HEK293 (cell line): ENCODE data around the gene C2orf72.

ENCODE experiments used
- CTCF ChIA-PET: fragments of 350-600 bp; formaldehyde crosslinking; extraction: SDS; loops from one replicate; lab custom pipeline; 2021; ENCODE audit warnings: antibody characterized with exemption; lab: Yijun Ruan, JAX
- POLR2A ChIA-PET: fragments of 300-600 bp; formaldehyde crosslinking; extraction: SDS; loops from one replicate; lab custom pipeline; 2020; ENCODE audit warnings: antibody characterized with exemption, inconsistent platforms; lab: Yijun Ruan, JAX
- H3K27ac ChIP-seq: fragments of 200-500 bp; sonication (Bioruptor generic); 2 replicates; pipeline ENCODE4 v1.5.1; 2014; ENCODE audit warnings: low read depth, low read length, control low read depth, inconsistent platforms; ENCODE audit errors: extremely low read depth
- H3K36me3 ChIP-seq, 2 experiments: fragments of 200-500 bp in 1 of 2; sonication (Bioruptor generic) in 1 of 2; 1 replicate in 1 of 2; 2 replicates in 1 of 2; pipeline ENCODE4 v1.5.1; 2014 to 2017; ENCODE audit warnings: inconsistent platforms in 2 of 2, low read length in 2 of 2; ENCODE audit not compliant: control insufficient read depth in 2 of 2, insufficient read depth in 1 of 2
- H3K4me1 ChIP-seq: fragments of 200-500 bp; sonication (Bioruptor generic); 2 replicates; pipeline ENCODE4 v1.5.1; 2014; ENCODE audit warnings: mild to moderate bottlenecking, low read length, inconsistent platforms; ENCODE audit not compliant: control insufficient read depth, insufficient read depth
- H3K4me3 ChIP-seq: 2 replicates; pipeline ENCODE4 v1.5.1; 2011; ENCODE audit warnings: low read depth, mild to moderate bottlenecking, control low read depth, low read length, moderate library complexity
- H3K9me3 ChIP-seq: fragments of 200-500 bp; sonication (Bioruptor generic); 2 replicates; pipeline ENCODE4 v1.5.1; 2014; ENCODE audit warnings: low read depth, low read length, inconsistent platforms; ENCODE audit not compliant: control insufficient read depth, insufficient read depth
- MEIS1 ChIP-seq: sonication (generic); formaldehyde crosslinking; IDR thresholded peaks from 2 replicates; pipeline ENCODE4 v1.8.1; 2022; ENCODE audit warnings: missing genetic modification reagents, mild to moderate bottlenecking, borderline replicate concordance
- PATZ1 ChIP-seq: fragments of 450-650 bp; formaldehyde crosslinking; IDR thresholded peaks from 2 replicates; pipeline ENCODE4 v1.5.1; 2016; ENCODE audit warnings: missing biosample characterization, missing genetic modification characterization
- PBX3 ChIP-seq: sonication (generic); formaldehyde crosslinking; IDR thresholded peaks from 2 replicates; pipeline ENCODE4 v1.8.1; 2022; ENCODE audit warnings: mild to moderate bottlenecking, moderate library complexity, missing genetic modification reagents
- REPIN1 ChIP-seq: fragments of 450-650 bp; formaldehyde crosslinking; IDR thresholded peaks from 2 replicates; pipeline ENCODE4 v1.5.1; 2017; ENCODE audit warnings: missing biosample characterization, missing genetic modification characterization, low read depth
- SETDB1 ChIP-seq: IDR thresholded peaks from one replicate; pipeline ENCODE4 v1.6.1; 2017; ENCODE audit warnings: mild to moderate bottlenecking, low read length, moderate library complexity, mixed read lengths; ENCODE audit not compliant: insufficient read length
- ZBTB1 ChIP-seq: fragments of 450-650 bp; formaldehyde crosslinking; IDR thresholded peaks from 2 replicates; pipeline ENCODE4 v1.5.1; 2016; ENCODE audit warnings: missing biosample characterization, missing genetic modification characterization
- ZFP3 ChIP-seq: fragments of 450-650 bp; formaldehyde crosslinking; IDR thresholded peaks from 2 replicates; pipeline ENCODE4 v1.5.1; 2016; ENCODE audit warnings: low read depth, missing biosample characterization, missing genetic modification characterization
- ZNF2 ChIP-seq: fragments of 450-650 bp; formaldehyde crosslinking; IDR thresholded peaks from 2 replicates; pipeline ENCODE4 v1.5.1; 2016; ENCODE audit warnings: missing biosample characterization, missing genetic modification characterization
- ZNF239 ChIP-seq: fragments of 450-650 bp; formaldehyde crosslinking; IDR thresholded peaks from 2 replicates; pipeline ENCODE4 v1.5.1; 2016; ENCODE audit warnings: missing biosample characterization, missing genetic modification characterization
- ZNF335 ChIP-seq: fragments of 450-650 bp; formaldehyde crosslinking; conservative IDR thresholded peaks from 2 replicates; pipeline ENCODE4 v1.5.1; 2016; ENCODE audit warnings: missing biosample characterization, missing genetic modification characterization
- ZNF341 ChIP-seq: fragments of 450-650 bp; formaldehyde crosslinking; IDR thresholded peaks from 2 replicates; pipeline ENCODE4; 2016; ENCODE audit warnings: low read depth, missing biosample characterization, missing genetic modification characterization
- ZNF670 ChIP-seq: fragments of 450-650 bp; formaldehyde crosslinking; IDR thresholded peaks from 2 replicates; pipeline ENCODE4 v1.5.1; 2016; ENCODE audit warnings: missing biosample characterization, missing genetic modification characterization, low read depth
- ZNF707 ChIP-seq: fragments of 450-650 bp; formaldehyde crosslinking; IDR thresholded peaks from 2 replicates; pipeline ENCODE4 v1.5.1; 2016; ENCODE audit warnings: missing biosample characterization, missing genetic modification characterization
- TF ChIP-seq, protein P1 (sequence below): fragments of 450-650 bp; formaldehyde crosslinking; IDR thresholded peaks from 2 replicates; pipeline ENCODE4 v1.5.1; 2016; ENCODE audit warnings: missing biosample characterization, missing genetic modification characterization
- TF ChIP-seq, protein P2 (sequence below): fragments of 450-650 bp; formaldehyde crosslinking; IDR thresholded peaks from 2 replicates; pipeline ENCODE4 v1.5.1; 2016; ENCODE audit warnings: missing biosample characterization, missing genetic modification characterization, borderline replicate concordance

C2orf72 gene

DNA sequence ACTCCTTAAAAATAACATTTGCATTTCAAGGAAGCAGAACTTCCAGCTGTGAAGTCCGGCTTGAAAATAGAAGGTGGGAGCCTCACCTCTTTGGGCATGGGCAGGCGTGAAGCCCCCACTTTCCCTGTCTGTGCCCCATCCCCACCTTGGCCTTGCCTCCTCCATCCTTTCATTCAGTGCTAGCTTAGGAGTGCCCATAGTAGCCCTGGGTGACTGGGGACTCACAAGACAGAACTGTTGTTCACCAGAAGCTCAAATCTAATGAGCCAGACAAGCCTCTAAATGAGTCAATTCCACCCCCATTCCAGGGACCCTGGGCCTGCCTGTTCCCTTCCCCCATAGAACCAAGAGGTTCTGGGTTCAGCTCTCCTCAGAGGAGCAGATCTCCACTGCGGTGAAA is 21.4 kb upstream of the C2orf72 start:
- H3K9me3 ChIP-seq: no peaks in the 10 kb centered on the region
- H3K36me3 ChIP-seq: no peaks in the 10 kb centered on the region
- TF ChIP-seq SETDB1 (no peak), ZNF239 (no peak), REPIN1 (no peak), ZNF335 (tag by site-specific recombination) (no peak), ZNF341 (tag by site-specific recombination) (no peak), PATZ1 (no peak), MEIS1 (CRISPR knock-in tag) (no peak), ZNF2 (tag by site-specific recombination) (no peak), ZFP3 (no peak), ZBTB1 (tag by site-specific recombination) (no peak), ZNF670 (no peak), PBX3 (no peak), ZNF707 (tag by site-specific recombination) (no peak)
- TF ChIP-seq, protein P1, sequence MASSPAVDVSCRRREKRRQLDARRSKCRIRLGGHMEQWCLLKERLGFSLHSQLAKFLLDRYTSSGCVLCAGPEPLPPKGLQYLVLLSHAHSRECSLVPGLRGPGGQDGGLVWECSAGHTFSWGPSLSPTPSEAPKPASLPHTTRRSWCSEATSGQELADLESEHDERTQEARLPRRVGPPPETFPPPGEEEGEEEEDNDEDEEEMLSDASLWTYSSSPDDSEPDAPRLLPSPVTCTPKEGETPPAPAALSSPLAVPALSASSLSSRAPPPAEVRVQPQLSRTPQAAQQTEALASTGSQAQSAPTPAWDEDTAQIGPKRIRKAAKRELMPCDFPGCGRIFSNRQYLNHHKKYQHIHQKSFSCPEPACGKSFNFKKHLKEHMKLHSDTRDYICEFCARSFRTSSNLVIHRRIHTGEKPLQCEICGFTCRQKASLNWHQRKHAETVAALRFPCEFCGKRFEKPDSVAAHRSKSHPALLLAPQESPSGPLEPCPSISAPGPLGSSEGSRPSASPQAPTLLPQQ (tag by site-specific recombination): no peak
- TF ChIP-seq, protein P2, sequence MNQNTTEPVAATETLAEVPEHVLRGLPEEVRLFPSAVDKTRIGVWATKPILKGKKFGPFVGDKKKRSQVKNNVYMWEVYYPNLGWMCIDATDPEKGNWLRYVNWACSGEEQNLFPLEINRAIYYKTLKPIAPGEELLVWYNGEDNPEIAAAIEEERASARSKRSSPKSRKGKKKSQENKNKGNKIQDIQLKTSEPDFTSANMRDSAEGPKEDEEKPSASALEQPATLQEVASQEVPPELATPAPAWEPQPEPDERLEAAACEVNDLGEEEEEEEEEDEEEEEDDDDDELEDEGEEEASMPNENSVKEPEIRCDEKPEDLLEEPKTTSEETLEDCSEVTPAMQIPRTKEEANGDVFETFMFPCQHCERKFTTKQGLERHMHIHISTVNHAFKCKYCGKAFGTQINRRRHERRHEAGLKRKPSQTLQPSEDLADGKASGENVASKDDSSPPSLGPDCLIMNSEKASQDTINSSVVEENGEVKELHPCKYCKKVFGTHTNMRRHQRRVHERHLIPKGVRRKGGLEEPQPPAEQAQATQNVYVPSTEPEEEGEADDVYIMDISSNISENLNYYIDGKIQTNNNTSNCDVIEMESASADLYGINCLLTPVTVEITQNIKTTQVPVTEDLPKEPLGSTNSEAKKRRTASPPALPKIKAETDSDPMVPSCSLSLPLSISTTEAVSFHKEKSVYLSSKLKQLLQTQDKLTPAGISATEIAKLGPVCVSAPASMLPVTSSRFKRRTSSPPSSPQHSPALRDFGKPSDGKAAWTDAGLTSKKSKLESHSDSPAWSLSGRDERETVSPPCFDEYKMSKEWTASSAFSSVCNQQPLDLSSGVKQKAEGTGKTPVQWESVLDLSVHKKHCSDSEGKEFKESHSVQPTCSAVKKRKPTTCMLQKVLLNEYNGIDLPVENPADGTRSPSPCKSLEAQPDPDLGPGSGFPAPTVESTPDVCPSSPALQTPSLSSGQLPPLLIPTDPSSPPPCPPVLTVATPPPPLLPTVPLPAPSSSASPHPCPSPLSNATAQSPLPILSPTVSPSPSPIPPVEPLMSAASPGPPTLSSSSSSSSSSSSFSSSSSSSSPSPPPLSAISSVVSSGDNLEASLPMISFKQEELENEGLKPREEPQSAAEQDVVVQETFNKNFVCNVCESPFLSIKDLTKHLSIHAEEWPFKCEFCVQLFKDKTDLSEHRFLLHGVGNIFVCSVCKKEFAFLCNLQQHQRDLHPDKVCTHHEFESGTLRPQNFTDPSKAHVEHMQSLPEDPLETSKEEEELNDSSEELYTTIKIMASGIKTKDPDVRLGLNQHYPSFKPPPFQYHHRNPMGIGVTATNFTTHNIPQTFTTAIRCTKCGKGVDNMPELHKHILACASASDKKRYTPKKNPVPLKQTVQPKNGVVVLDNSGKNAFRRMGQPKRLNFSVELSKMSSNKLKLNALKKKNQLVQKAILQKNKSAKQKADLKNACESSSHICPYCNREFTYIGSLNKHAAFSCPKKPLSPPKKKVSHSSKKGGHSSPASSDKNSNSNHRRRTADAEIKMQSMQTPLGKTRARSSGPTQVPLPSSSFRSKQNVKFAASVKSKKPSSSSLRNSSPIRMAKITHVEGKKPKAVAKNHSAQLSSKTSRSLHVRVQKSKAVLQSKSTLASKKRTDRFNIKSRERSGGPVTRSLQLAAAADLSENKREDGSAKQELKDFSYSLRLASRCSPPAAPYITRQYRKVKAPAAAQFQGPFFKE: no peak
- TF ChIP-seq, all 188 proteins: peak for 0
- H3K27ac ChIP-seq: no peak overlapping the region
- POLR2A ChIA-PET: interaction anchor here (0.6 kb wide), 1 partner anchor 22 kb away, joined by 3 read pairs; no protein-coding TSS in a partner anchor
- H3K4me3 ChIP-seq: no peak overlapping the region
- H3K4me1 ChIP-seq: no peaks in the 10 kb centered on the region; the same call in 1 of the 2 replicates
- CTCF ChIA-PET: interaction anchor here (1.7 kb wide), 1 partner anchor 37 kb away, joined by 4 read pairs; no protein-coding TSS in a partner anchor
